ENCODE results near the gene TNNT1. TPM values are rescaled to one million over a fixed set of nuclear protein-coding genes. Genes with fewer than 3 reads are reported as not detected.

TNNT1 gene
- total RNA-seq, 1 experiment from 2014 or later = 116 TPM

GRCh38 chr19:55160128-55160985, 11.4 kb upstream of the TNNT1 start:
- no TSS peak for BruUV-seq (replicated peaks)
- Histone ChIP-seq H3K27me3 (ENCODE audit: control insufficient read depth, insufficient read depth, low read length) (no peaks in the 10 kb centered on the region), H3K4me3 (ENCODE audit: low read depth in 2 of 2, low read length in 2 of 2) (no peak overlapping the region; a peak in 1 of 4 replicates), H3K27ac (ENCODE audit: low read length) (no peak overlapping the region), H3K4me1 (ENCODE audit: control insufficient read depth, insufficient read depth, low read length) (peaks cover 8% of the 10 kb centered on the region; the same call in 1 of the 2 replicates), H3K9me3 (ENCODE audit: control insufficient read depth, insufficient read depth, low read depth, low read length) (no peaks in the 10 kb centered on the region), H3K36me3 (ENCODE audit: control insufficient read depth, insufficient read depth, low read length) (no peaks in the 10 kb centered on the region)
- in situ Hi-C loops (cut with HindIII; ENCODE audit: low pct_unique_long_range_greater_than_20kb, low sequenced_read_pairs) = no loop called here
- DNase-seq (ENCODE audit: low read depth, low spot score) (peak; percentile 77), ATAC-seq (peak; percentile 84)
- ChIA-PET CTCF (interaction anchor here (0.9 to 1.5 kb wide), 7 partner anchors 13 to 40 kb away, joined by 3 to 22 read pairs (median 4); no protein-coding TSS in a partner anchor), POLR2A (interaction anchor here (0.6 kb wide), 3 partner anchors 42 to 334 kb away, joined by 3 to 6 read pairs (median 4); no protein-coding TSS in a partner anchor)
- peak; percentile 100 for TF ChIP-seq CTCF (IDR thresholded peaks at IDR 0.05)
- TF ChIP-seq REST (IDR thresholded peaks at IDR 0.05; ENCODE audit: insufficient read depth in 1 of 2, low read depth in 2 of 2, low read length in 1 of 2) = peak in 1 of 2 experiments; percentile 58; a peak in 1 of 4 replicates
- TF ChIP-seq POLR2AphosphoS5 (IDR thresholded peaks at IDR 0.05; ENCODE audit: low read depth, low read length) = no peak
- intact Hi-C loops (cut with micrococcal nuclease; ENCODE audit: unreplicated experiment) = no loop called here

GRCh38 chr19:55158848-55159749, 10.1 kb upstream of the TNNT1 start:
- DNase-seq (ENCODE audit: low read depth, low spot score) = no peak
- Histone ChIP-seq H3K27ac (ENCODE audit: low read length) (no peak overlapping the region; the same call in 1 of the 2 replicates), H3K4me3 (ENCODE audit: low read depth in 2 of 2, low read length in 2 of 2) (no peak overlapping the region), H3K36me3 (ENCODE audit: control insufficient read depth, insufficient read depth, low read length) (no peaks in the 10 kb centered on the region), H3K27me3 (ENCODE audit: control insufficient read depth, insufficient read depth, low read length) (no peaks in the 10 kb centered on the region), H3K4me1 (ENCODE audit: control insufficient read depth, insufficient read depth, low read length) (peaks cover 8% of the 10 kb centered on the region; the same call in 1 of the 2 replicates), H3K9me3 (ENCODE audit: control insufficient read depth, insufficient read depth, low read depth, low read length) (no peaks in the 10 kb centered on the region)
- ATAC-seq = no peak
- no peak for TF ChIP-seq CTCF (IDR thresholded peaks at IDR 0.05)
- TF ChIP-seq REST (IDR thresholded peaks at IDR 0.05; ENCODE audit: insufficient read depth in 1 of 2, low read depth in 2 of 2, low read length in 1 of 2) = no peak
- TF ChIP-seq TCF7L2 (IDR thresholded peaks at IDR 0.05; ENCODE audit: low read depth, low read length) = no peak
- TF ChIP-seq POLR2AphosphoS5 (IDR thresholded peaks at IDR 0.05; ENCODE audit: low read depth, low read length) = no peak
- no peak for TF ChIP-seq SIN3A (IDR thresholded peaks at IDR 0.05; ENCODE audit: borderline replicate concordance, insufficient read depth, low read depth, low read length)
- in situ Hi-C loops (cut with HindIII; ENCODE audit: low pct_unique_long_range_greater_than_20kb, low sequenced_read_pairs) = no loop called here
- intact Hi-C loops (cut with micrococcal nuclease; ENCODE audit: unreplicated experiment) = no loop called here
- POLR2A ChIA-PET = interaction anchor here (0.5 to 0.6 kb wide), 4 partner anchors 131 to 983 kb away, joined by 3 to 13 read pairs (median 8); no protein-coding TSS in a partner anchor
- CTCF ChIA-PET = interaction anchor here (0.6 to 1.5 kb wide), 5 partner anchors 12 to 466 kb away, joined by 3 to 22 read pairs (median 3); no protein-coding TSS in a partner anchor
- BruUV-seq (replicated peaks) = no TSS peak
